HFFc6 (cell line): ENCODE results near the gene LRRK1. TPM values are rescaled to one million over a fixed set of nuclear protein-coding genes. Genes with fewer than 3 reads are reported as not detected.

Experiments used
- DNase-seq: peaks from one replicate; pipeline ENCODE4 v3.0.0-alpha.2; 2018
- H3K27ac Mint-ChIP-seq: 2 replicates; pipeline ENCODE4 v1.8.0; 2020; ENCODE audit warnings: mild to moderate bottlenecking, mixed read lengths
- H3K27me3 Mint-ChIP-seq: 2 replicates; pipeline ENCODE4 v1.8.0; 2021; ENCODE audit warnings: mild to moderate bottlenecking, moderate library complexity, mixed read lengths; ENCODE audit not compliant: insufficient read depth
- H3K36me3 Mint-ChIP-seq: 2 replicates; pipeline ENCODE4 v1.8.0; 2021; ENCODE audit warnings: low read depth, mixed read lengths
- H3K4me1 Mint-ChIP-seq: 2 replicates; pipeline ENCODE4 v1.8.0; 2020; ENCODE audit warnings: low read depth, mixed read lengths
- H3K4me3 Mint-ChIP-seq: 2 replicates; pipeline ENCODE4 v1.8.0; 2020; ENCODE audit warnings: mild to moderate bottlenecking, moderate library complexity, mixed read lengths
- H3K9me3 Mint-ChIP-seq: 2 replicates; pipeline ENCODE4 v1.8.0; 2020; ENCODE audit warnings: mild to moderate bottlenecking, mixed read lengths
- CTCF ChIP-seq: fragments of 200-600 bp; sonication (generic); IDR thresholded peaks from 2 replicates; pipeline ENCODE4 v1.5.0; 2021; ENCODE audit warnings: antibody characterized with exemption, mild to moderate bottlenecking
- total RNA-seq, 6 experiments: library from RNA; stranded (reverse); fragmentation: NEBNext Ultra II Directional; extraction: Animal tissue kit (Norgen Biotek cat#: 25700); gene quantifications; 2 replicates in 1 of 6; 3 replicates in 5 of 6; pipeline ENCODE4 v1.2.3, GENCODE V29; 2021

The LRRK1 gene
- total RNA-seq, 6 experiments from 2014 or later = 11.4 to 14.8 (median 13.5) TPM

GRCh38 chr15:100958326-100959065 is 39.3 kb downstream of the LRRK1 start:
- H3K4me3 Mint-ChIP-seq = peak overlapping the region; percentile 84
- H3K27ac Mint-ChIP-seq = peak overlapping the region; percentile 96
- peaks cover 50% of the 10 kb centered on the region for H3K4me1 Mint-ChIP-seq
- H3K27me3 Mint-ChIP-seq = peaks cover 2% of the 10 kb centered on the region; the same call in 1 of the 2 replicates
- H3K9me3 Mint-ChIP-seq = no peaks in the 10 kb centered on the region
- TF ChIP-seq CTCF = no peak
- no peaks in the 10 kb centered on the region for H3K36me3 Mint-ChIP-seq
- DNase-seq = peak; percentile 73

DNA sequence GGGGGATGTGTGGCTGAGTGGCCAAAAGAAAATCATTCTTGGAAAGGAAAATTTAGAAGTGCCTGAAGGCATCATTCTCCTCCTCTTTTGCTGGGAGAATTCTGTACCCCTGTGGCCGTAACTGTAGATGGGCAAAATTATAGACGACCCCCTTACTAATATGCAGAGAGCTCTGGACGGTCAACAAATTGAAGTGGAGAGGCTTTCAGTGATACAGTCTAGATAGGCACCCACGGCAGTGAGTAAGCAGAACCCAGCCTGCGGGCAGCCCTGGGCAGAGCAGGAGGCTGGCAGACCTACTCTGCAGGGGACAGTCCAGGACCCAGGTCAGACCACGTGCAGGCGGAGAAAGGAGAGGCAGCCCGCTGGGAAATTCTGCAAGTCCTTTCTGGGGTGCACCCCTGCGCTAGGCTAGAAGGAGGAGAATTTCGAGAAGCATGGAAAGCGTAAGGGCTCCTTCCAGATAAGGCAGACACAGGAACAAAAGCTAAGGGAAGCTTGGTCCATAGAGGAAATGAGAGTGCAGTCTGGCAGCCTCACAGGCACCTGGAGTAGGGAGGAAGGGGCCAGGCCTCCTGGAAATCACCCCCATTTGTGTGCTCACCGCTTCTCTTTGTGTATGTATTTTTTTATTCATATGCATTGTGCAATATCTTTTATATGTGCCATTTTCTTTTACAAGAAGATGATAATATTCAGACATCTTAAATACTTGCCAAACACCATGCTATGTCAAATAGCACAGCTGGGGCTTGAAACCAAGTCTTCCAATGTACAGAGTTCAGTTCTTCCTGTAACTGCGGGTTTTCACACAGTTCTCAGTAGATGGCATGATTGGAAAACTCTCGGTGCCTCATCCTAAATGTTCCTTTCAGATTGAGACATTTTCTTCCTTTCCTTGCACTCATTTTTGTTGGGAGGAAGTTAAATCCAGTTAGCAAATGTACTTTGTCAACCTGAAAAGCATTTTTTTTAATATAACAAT is 40.2 kb downstream of the LRRK1 start:
- Mint-ChIP-seq H3K27me3 (peaks cover 2% of the 10 kb centered on the region; the same call in 1 of the 2 replicates), H3K27ac (peak overlapping the region; percentile 96), H3K4me3 (peak overlapping the region; percentile 84), H3K4me1 (peaks cover 53% of the 10 kb centered on the region), H3K36me3 (no peaks in the 10 kb centered on the region), H3K9me3 (no peaks in the 10 kb centered on the region)
- no peak for TF ChIP-seq CTCF
- no peak for DNase-seq

DNA sequence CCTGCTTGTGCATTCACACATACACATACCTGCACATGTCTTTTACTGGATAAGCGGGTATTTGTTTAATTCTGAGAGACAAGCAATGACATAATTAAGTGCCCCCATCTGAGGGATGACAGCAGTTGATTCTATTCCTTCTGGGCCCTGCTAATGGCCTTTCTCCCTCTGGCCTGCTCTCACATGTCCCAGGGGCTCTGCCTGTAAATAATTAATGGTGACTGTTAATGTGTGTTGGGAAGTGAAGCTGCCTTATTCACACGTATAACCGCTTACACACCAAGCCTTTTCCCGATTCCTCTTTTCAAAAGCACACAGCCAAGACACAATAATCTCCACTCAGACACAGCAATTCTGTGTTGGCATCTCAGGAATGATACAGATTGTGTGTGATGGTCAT is 47.8 kb downstream of the LRRK1 start:
- Mint-ChIP-seq H3K4me3 (no peak overlapping the region), H3K27ac (no peak overlapping the region), H3K4me1 (peaks cover 45% of the 10 kb centered on the region), H3K27me3 (no peaks in the 10 kb centered on the region), H3K36me3 (peaks cover 13% of the 10 kb centered on the region; the same call in 1 of the 2 replicates), H3K9me3 (no peaks in the 10 kb centered on the region)
- no peak for TF ChIP-seq CTCF
- no peak for DNase-seq

DNA sequence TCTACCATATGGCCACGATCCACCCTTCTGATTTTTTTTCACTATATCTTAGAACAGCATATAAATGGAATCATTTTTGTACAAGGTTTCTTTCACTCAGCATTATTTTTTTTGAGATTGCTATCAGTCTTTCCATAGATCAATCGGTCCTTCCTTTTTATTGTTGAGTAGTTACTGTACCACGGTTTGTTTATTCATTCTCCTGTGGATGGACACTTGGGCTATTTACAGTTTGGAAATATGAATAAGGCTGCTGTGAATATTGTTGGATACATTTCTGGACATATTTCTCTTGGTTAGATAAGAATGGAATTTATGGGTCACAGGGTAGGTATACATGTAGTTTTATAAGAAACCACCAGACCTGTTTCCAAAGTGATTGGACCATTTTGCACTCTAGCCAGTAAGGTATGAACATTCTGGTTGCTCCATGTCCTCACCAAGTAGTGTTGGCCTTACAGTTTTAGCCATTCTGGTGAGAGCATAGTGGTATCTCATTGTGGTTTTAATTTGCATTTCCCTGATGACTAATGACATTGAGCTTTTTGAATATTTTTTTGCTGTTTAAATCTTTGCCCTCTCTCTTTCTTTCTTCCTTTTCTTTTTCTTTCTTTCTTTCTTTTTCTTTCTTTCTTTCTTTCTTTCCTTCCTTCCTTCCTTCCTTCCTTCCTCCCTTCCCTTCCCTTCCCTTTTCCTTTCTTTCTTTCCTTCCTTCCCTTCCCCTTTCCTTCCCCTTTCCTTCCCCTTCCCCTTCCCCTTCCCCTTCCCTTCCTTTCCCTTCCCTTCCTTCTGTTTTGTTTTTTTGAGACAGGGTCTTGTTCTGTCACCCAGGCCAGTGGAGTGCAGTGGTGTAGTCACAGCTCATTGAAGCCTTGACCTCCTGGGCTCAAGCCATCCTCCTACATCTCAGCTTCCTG is 49.2 kb downstream of the LRRK1 start:
- no peak for TF ChIP-seq CTCF
- Mint-ChIP-seq H3K27ac (peak overlapping the region; percentile 67), H3K36me3 (peaks cover 13% of the 10 kb centered on the region; the same call in 1 of the 2 replicates), H3K27me3 (no peaks in the 10 kb centered on the region), H3K4me3 (no peak overlapping the region; the same call in 1 of the 2 replicates), H3K4me1 (peaks cover 45% of the 10 kb centered on the region), H3K9me3 (no peaks in the 10 kb centered on the region)
- DNase-seq = peak; percentile 70

DNA sequence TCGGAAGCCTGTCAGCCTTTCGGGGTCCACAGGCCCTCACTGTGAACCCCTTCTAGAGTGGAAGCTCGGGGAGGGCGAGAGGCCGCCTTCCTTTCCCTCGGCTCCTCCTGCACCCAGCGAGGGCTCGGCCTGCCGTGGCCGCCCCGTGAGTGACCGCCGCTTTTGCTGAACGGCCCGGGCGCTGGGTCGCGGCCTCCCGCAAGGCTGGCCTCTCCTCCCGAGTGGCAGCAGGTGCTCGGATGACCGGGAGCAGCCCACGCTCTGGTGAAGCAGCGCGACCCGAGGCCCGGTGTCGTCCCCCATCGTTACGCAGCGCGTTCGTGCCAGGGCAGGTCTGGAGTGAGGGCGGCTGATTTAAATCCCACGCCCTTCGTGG is 53.8 kb downstream of the LRRK1 start:
- Mint-ChIP-seq H3K4me3 (no peak overlapping the region), H3K36me3 (peaks cover 17% of the 10 kb centered on the region), H3K27me3 (no peaks in the 10 kb centered on the region), H3K27ac (no peak overlapping the region), H3K9me3 (no peaks in the 10 kb centered on the region), H3K4me1 (peaks cover 31% of the 10 kb centered on the region)
- DNase-seq = no peak
- no peak for TF ChIP-seq CTCF
